ENCODE data around the gene DSN1. TPM values are rescaled to one million over a fixed set of nuclear protein-coding genes. Genes with fewer than 3 reads are reported as not detected.

Gene DSN1
- polyA plus RNA-seq, 1 of the 3 experiments (the other 2 are of a cell fraction) = 7.3 TPM

GRCh38 chr20:36805396-36805795 lies 31.8 kb upstream of the DSN1 start:
- no peak overlapping the region for H3K9ac ChIP-seq
- peaks cover 21% of the 10 kb centered on the region for H3K79me2 ChIP-seq (ENCODE audit: insufficient read depth)
- no peak overlapping the region for H3K4me2 ChIP-seq
- H3K9me3 ChIP-seq = no peaks in the 10 kb centered on the region
- 0 out of 2 replicates have a peak, but pooled peaks cover 4% of the 10 kb centered on the region for H4K20me1 ChIP-seq (ENCODE audit: insufficient read depth)
- no peak for DNase-seq
- ChIA-PET POLR2A (no interaction called here), CTCF (no interaction called here)
- H3K9me2 ChIP-seq = no peaks in the 10 kb centered on the region
- H3K27me3 ChIP-seq (ENCODE audit: insufficient read depth) = no peaks in the 10 kb centered on the region
- TF ChIP-seq, protein P1, sequence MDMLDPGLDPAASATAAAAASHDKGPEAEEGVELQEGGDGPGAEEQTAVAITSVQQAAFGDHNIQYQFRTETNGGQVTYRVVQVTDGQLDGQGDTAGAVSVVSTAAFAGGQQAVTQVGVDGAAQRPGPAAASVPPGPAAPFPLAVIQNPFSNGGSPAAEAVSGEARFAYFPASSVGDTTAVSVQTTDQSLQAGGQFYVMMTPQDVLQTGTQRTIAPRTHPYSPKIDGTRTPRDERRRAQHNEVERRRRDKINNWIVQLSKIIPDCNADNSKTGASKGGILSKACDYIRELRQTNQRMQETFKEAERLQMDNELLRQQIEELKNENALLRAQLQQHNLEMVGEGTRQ (IDR thresholded peaks at IDR 0.05; ENCODE audit: borderline replicate concordance, low read depth, low read length) = no peak
- TF ChIP-seq TEAD4 (IDR thresholded peaks at IDR 0.05; ENCODE audit: borderline replicate concordance, insufficient read depth) = no peak
- no peak for TF ChIP-seq ELF1 (IDR thresholded peaks at IDR 0.05)
- TF ChIP-seq NFIC (IDR thresholded peaks at IDR 0.05; ENCODE audit: borderline replicate concordance) = no peak
- TF ChIP-seq RCOR1 (IDR thresholded peaks at IDR 0.05; ENCODE audit: low read length) = no peak
- no peak for TF ChIP-seq IRF3 (IDR thresholded peaks at IDR 0.05; ENCODE audit: low read depth, low read length)
- no peak for TF ChIP-seq MEF2A (IDR thresholded peaks at IDR 0.05; ENCODE audit: borderline replicate concordance, low read depth)
- no peak for TF ChIP-seq EP300 (IDR thresholded peaks at IDR 0.05; ENCODE audit: borderline replicate concordance in 1 of 2, low read depth in 1 of 2, low read length in 1 of 2)
- TF ChIP-seq POLR2AphosphoS5 (IDR thresholded peaks at IDR 0.05; ENCODE audit: low read depth, low read length) = no peak
- TF ChIP-seq FOXM1 (IDR thresholded peaks at IDR 0.05; ENCODE audit: low read depth) = no peak
- no peak for TF ChIP-seq RXRA (IDR thresholded peaks at IDR 0.05; ENCODE audit: borderline replicate concordance, low read depth)
- TF ChIP-seq, protein P2, sequence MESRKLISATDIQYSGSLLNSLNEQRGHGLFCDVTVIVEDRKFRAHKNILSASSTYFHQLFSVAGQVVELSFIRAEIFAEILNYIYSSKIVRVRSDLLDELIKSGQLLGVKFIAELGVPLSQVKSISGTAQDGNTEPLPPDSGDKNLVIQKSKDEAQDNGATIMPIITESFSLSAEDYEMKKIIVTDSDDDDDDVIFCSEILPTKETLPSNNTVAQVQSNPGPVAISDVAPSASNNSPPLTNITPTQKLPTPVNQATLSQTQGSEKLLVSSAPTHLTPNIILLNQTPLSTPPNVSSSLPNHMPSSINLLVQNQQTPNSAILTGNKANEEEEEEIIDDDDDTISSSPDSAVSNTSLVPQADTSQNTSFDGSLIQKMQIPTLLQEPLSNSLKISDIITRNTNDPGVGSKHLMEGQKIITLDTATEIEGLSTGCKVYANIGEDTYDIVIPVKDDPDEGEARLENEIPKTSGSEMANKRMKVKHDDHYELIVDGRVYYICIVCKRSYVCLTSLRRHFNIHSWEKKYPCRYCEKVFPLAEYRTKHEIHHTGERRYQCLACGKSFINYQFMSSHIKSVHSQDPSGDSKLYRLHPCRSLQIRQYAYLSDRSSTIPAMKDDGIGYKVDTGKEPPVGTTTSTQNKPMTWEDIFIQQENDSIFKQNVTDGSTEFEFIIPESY (IDR thresholded peaks at IDR 0.05; ENCODE audit: borderline replicate concordance, low read depth) = no peak
- TF ChIP-seq SMC3 (IDR thresholded peaks at IDR 0.05; ENCODE audit: low read depth, low read length) = no peak
- TF ChIP-seq REST (IDR thresholded peaks at IDR 0.05; ENCODE audit: low read depth, low read length) = no peak
- TF ChIP-seq PBX3 (IDR thresholded peaks at IDR 0.05) = no peak
- no peak for TF ChIP-seq YY1 (IDR thresholded peaks at IDR 0.05; ENCODE audit: low read depth)
- no peak for TF ChIP-seq MAX (IDR thresholded peaks at IDR 0.05; ENCODE audit: low read depth)
- no peak overlapping the region for H2AFZ ChIP-seq (ENCODE audit: low read depth)
- peaks cover 59 to 64% of the 10 kb centered on the region in 2 experiments for H3K36me3 ChIP-seq (replicated peaks in 1 of 2; ENCODE audit: control insufficient read depth in 1 of 2, insufficient read depth in 2 of 2, low read length in 1 of 2)
- 94% methylated on average over 1 of the region's 1 CpG for WGBS (ENCODE audit: low lambda C conversion rate)
- H3K27ac ChIP-seq (ENCODE audit: low read depth in 2 of 2, low read length in 1 of 2) = no peak overlapping the region
- no peak overlapping the region for H3K4me3 ChIP-seq (ENCODE audit: low read depth in 2 of 2, low read length in 1 of 2)
- no peaks in the 10 kb centered on the region for H3K4me1 ChIP-seq (ENCODE audit: control insufficient read depth in 1 of 2, insufficient read depth in 2 of 2, low read depth in 1 of 2, low read length in 1 of 2)
- H3F3A ChIP-seq (replicated peaks; ENCODE audit: insufficient read depth) = no peaks in the 10 kb centered on the region
